ENCODE data around the gene NSFL1C. TPM values are rescaled to one million over a fixed set of nuclear protein-coding genes. Genes with fewer than 3 reads are reported as not detected.
"Not testable (repeated sequence)": the region's sequence is repeated elsewhere in the genome, so short reads cannot be mapped to it uniquely, and the experiment has no call there.

NSFL1C gene
- total and polyA plus RNA-seq, 4 experiments from 2014 or later: 57.5 to 105 (median 71.6) TPM

- Histone ChIP-seq H3K27ac (ENCODE audit: low read depth, low read length) (no peak overlapping the region), H3K4me1 (ENCODE audit: insufficient read depth, low read length) (peaks cover 8% of the 10 kb centered on the region), H3K36me3 (ENCODE audit: insufficient read depth, low read length) (no peaks in the 10 kb centered on the region), H3K9me3 (ENCODE audit: control insufficient read depth in 1 of 2, low read length in 2 of 2) (no peaks in the 10 kb centered on the region), H3K27me3 (ENCODE audit: insufficient read depth, low read length) (no peaks in the 10 kb centered on the region), H3K4me3 (ENCODE audit: low read length in 2 of 2) (no peak overlapping the region)
- ChIA-PET CTCF (ENCODE audit: partially characterized antibody) (interaction anchor here (1.2 to 2.9 kb wide), 3 partner anchors 18 to 36 kb away, joined by 3 to 8 read pairs (median 4); no protein-coding TSS in a partner anchor), POLR2A (ENCODE audit: partially characterized antibody) (no interaction called here)
- no peak overlapping the region for H3K4me3 Mint-ChIP-seq
- DNase-seq: no peak
- intact Hi-C loops (cut with micrococcal nuclease): no loop called here
- H3K27me3 Mint-ChIP-seq: no peaks in the 10 kb centered on the region
- no peak overlapping the region for H3K27ac Mint-ChIP-seq
- peaks cover 0 to 19% (median 13%) of the 10 kb centered on the region in 8 donors for H3K9me3 Mint-ChIP-seq
- peaks cover 0 to 11% of the 10 kb centered on the region in 2 donors for H3K36me3 Mint-ChIP-seq
- H3K4me1 Mint-ChIP-seq: peaks cover 11 to 28% (median 18%) of the 10 kb centered on the region in 4 donors
Observed at GRCh38 chr20:1401451-1401907, 65.2 kb downstream of the NSFL1C start.

GRCh38 chr20:1399678-1400366 is 66.8 kb downstream of the NSFL1C start:
- H3K27me3 Mint-ChIP-seq; H3K4me1 ChIP-seq (ENCODE audit: insufficient read depth, low read length); H3K27ac ChIP-seq (ENCODE audit: low read depth, low read length); POLR2A ChIA-PET (ENCODE audit: partially characterized antibody); DNase-seq; H3K4me3 ChIP-seq (ENCODE audit: low read length in 2 of 2); H3K9me3 ChIP-seq (ENCODE audit: control insufficient read depth in 1 of 2, low read length in 2 of 2); H3K36me3 ChIP-seq (ENCODE audit: insufficient read depth, low read length); H3K27ac Mint-ChIP-seq; H3K27me3 ChIP-seq (ENCODE audit: insufficient read depth, low read length); H3K4me3 Mint-ChIP-seq: not testable (repeated sequence)
- CTCF ChIA-PET (ENCODE audit: partially characterized antibody): interaction anchor here (1.4 to 2.9 kb wide), 3 partner anchors 22 to 87 kb away, joined by 3 to 8 read pairs (median 4); no protein-coding TSS in a partner anchor
- Mint-ChIP-seq H3K36me3 (peaks cover 0 to 11% of the 10 kb centered on the region in 2 donors), H3K4me1 (peaks cover 14 to 36% (median 20%) of the 10 kb centered on the region in 4 donors), H3K9me3 (peaks cover 0 to 19% (median 13%) of the 10 kb centered on the region in 8 donors)
- intact Hi-C loops (cut with micrococcal nuclease): loop anchor here (10.0 kb wide), 1 partner anchor 555 kb away; no protein-coding TSS in a partner anchor

GRCh38 chr20:1398185-1398584 is 68.5 kb downstream of the NSFL1C start:
- peaks cover 21 to 50% (median 30%) of the 10 kb centered on the region in 4 donors for H3K4me1 Mint-ChIP-seq
- H3K4me3 ChIP-seq (ENCODE audit: low read length in 2 of 2); POLR2A ChIA-PET (ENCODE audit: partially characterized antibody): not testable (repeated sequence)

GRCh38 chr20:1397710-1398109 is 68.9 kb downstream of the NSFL1C start:
- Mint-ChIP-seq H3K27me3 (no peaks in the 10 kb centered on the region), H3K4me3 (no peak overlapping the region)
- intact Hi-C loops (cut with micrococcal nuclease): loop anchor here (10.0 kb wide), 1 partner anchor 553 kb away; no protein-coding TSS in a partner anchor

More at GRCh38 chr20:1398185-1398584, 68.5 kb downstream of the NSFL1C start:
- intact Hi-C loops (cut with micrococcal nuclease): loop anchor here (10.0 kb wide), 1 partner anchor 553 kb away; no protein-coding TSS in a partner anchor
- H3K36me3 ChIP-seq (ENCODE audit: insufficient read depth, low read length); CTCF ChIA-PET (ENCODE audit: partially characterized antibody); DNase-seq; H3K9me3 ChIP-seq (ENCODE audit: control insufficient read depth in 1 of 2, low read length in 2 of 2); H3K27ac ChIP-seq (ENCODE audit: low read depth, low read length); H3K27me3 ChIP-seq (ENCODE audit: insufficient read depth, low read length); H3K27me3 Mint-ChIP-seq; H3K4me3 Mint-ChIP-seq; H3K27ac Mint-ChIP-seq: not testable (repeated sequence)
- Mint-ChIP-seq H3K36me3 (peaks cover 0 to 11% of the 10 kb centered on the region in 2 donors), H3K9me3 (peaks cover 0 to 18% (median 12%) of the 10 kb centered on the region in 8 donors)
- H3K4me1 ChIP-seq (ENCODE audit: insufficient read depth, low read length): peaks cover 16% of the 10 kb centered on the region

GRCh38 chr20:1396702-1397101 is 69.9 kb downstream of the NSFL1C start:
- Mint-ChIP-seq H3K9me3 (peaks cover 0 to 13% (median 5%) of the 10 kb centered on the region in 8 donors), H3K4me3 (no peak overlapping the region), H3K36me3 (peaks cover 4 to 7% of the 10 kb centered on the region in 2 donors), H3K27me3 (no peaks in the 10 kb centered on the region), H3K27ac (peak overlapping the region in 3 of 7 donors; percentile 30 to 77 (median 67)), H3K4me1 (peaks cover 18 to 46% (median 27%) of the 10 kb centered on the region in 4 donors)
- Histone ChIP-seq H3K27ac (ENCODE audit: low read depth, low read length) (no peak overlapping the region), H3K4me3 (ENCODE audit: low read length in 2 of 2) (no peak overlapping the region), H3K4me1 (ENCODE audit: insufficient read depth, low read length) (peaks cover 16% of the 10 kb centered on the region), H3K36me3 (ENCODE audit: insufficient read depth, low read length) (no peaks in the 10 kb centered on the region), H3K9me3 (ENCODE audit: control insufficient read depth in 1 of 2, low read length in 2 of 2) (no peaks in the 10 kb centered on the region), H3K27me3 (ENCODE audit: insufficient read depth, low read length) (no peaks in the 10 kb centered on the region)
- intact Hi-C loops (cut with micrococcal nuclease): loop anchor here (10.0 kb wide), 1 partner anchor 552 kb away; no protein-coding TSS in a partner anchor
- CTCF ChIA-PET (ENCODE audit: partially characterized antibody): no interaction called here
- no peak for DNase-seq
- POLR2A ChIA-PET (ENCODE audit: partially characterized antibody): no interaction called here

More at GRCh38 chr20:1397710-1398109, 68.9 kb downstream of the NSFL1C start:
- no peak for DNase-seq
- no peaks in the 10 kb centered on the region for H3K27me3 ChIP-seq (ENCODE audit: insufficient read depth, low read length)
- H3K27ac Mint-ChIP-seq: no peak overlapping the region
- H3K9me3 Mint-ChIP-seq: peaks cover 0 to 17% (median 10%) of the 10 kb centered on the region in 8 donors
- H3K27ac ChIP-seq (ENCODE audit: low read depth, low read length): no peak overlapping the region
- POLR2A ChIA-PET (ENCODE audit: partially characterized antibody): no interaction called here
- H3K36me3 ChIP-seq (ENCODE audit: insufficient read depth, low read length): no peaks in the 10 kb centered on the region
- H3K9me3 ChIP-seq (ENCODE audit: control insufficient read depth in 1 of 2, low read length in 2 of 2): no peaks in the 10 kb centered on the region
- peaks cover 17% of the 10 kb centered on the region for H3K4me1 ChIP-seq (ENCODE audit: insufficient read depth, low read length)
- CTCF ChIA-PET (ENCODE audit: partially characterized antibody): no interaction called here
- H3K36me3 Mint-ChIP-seq: peaks cover 0 to 11% of the 10 kb centered on the region in 2 donors
- peaks cover 23 to 51% (median 31%) of the 10 kb centered on the region in 4 donors for H3K4me1 Mint-ChIP-seq
- H3K4me3 ChIP-seq (ENCODE audit: low read length in 2 of 2): no peak overlapping the region

DNA sequence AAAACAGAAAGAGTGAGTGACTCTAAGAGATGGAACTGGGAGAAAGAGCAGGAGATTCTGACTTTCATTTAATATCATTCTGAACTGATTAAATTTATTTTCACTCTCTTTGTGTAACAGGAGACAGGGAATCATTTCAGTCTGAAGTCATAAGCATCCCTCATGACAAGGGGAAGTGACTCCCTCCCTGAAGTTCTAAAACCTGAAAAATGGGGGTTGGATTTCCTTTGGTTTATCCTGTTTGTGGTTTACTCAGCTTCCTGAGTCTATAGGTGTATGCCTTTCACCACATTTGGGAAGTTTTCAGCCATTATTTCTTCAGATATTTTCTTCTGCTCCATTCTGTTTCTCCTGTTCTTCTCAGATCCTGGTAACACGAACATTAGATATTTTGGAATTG is 70.4 kb downstream of the NSFL1C start:
- no peaks in the 10 kb centered on the region for H3K27me3 Mint-ChIP-seq
- Histone ChIP-seq H3K27ac (ENCODE audit: low read depth, low read length) (no peak overlapping the region), H3K4me1 (ENCODE audit: insufficient read depth, low read length) (peaks cover 20% of the 10 kb centered on the region), H3K9me3 (ENCODE audit: control insufficient read depth in 1 of 2, low read length in 2 of 2) (no peaks in the 10 kb centered on the region), H3K4me3 (ENCODE audit: low read length in 2 of 2) (no peak overlapping the region), H3K27me3 (ENCODE audit: insufficient read depth, low read length) (no peaks in the 10 kb centered on the region), H3K36me3 (ENCODE audit: insufficient read depth, low read length) (no peaks in the 10 kb centered on the region)
- ChIA-PET CTCF (ENCODE audit: partially characterized antibody) (interaction anchor here (1.4 kb wide), 1 partner anchor 40 kb away, joined by 5 read pairs; no protein-coding TSS in a partner anchor), POLR2A (ENCODE audit: partially characterized antibody) (no interaction called here)
- intact Hi-C loops (cut with micrococcal nuclease): loop anchor here (10.0 kb wide), 1 partner anchor 551 kb away; no protein-coding TSS in a partner anchor
- peaks cover 4 to 8% of the 10 kb centered on the region in 2 donors for H3K36me3 Mint-ChIP-seq
- H3K4me3 Mint-ChIP-seq: no peak overlapping the region
- peak overlapping the region in 2 of 7 donors; percentile 67 to 77 for H3K27ac Mint-ChIP-seq
- H3K4me1 Mint-ChIP-seq: peaks cover 22 to 48% (median 31%) of the 10 kb centered on the region in 4 donors
- peaks cover 0 to 12% (median 5%) of the 10 kb centered on the region in 8 donors for H3K9me3 Mint-ChIP-seq
- DNase-seq: no peak

GRCh38 chr20:1394686-1395085 is 72.0 kb downstream of the NSFL1C start:
- no peaks in the 10 kb centered on the region for H3K27me3 Mint-ChIP-seq
- Histone ChIP-seq H3K36me3 (ENCODE audit: insufficient read depth, low read length) (no peaks in the 10 kb centered on the region), H3K4me1 (ENCODE audit: insufficient read depth, low read length) (peaks cover 34% of the 10 kb centered on the region), H3K9me3 (ENCODE audit: control insufficient read depth in 1 of 2, low read length in 2 of 2) (no peaks in the 10 kb centered on the region), H3K27ac (ENCODE audit: low read depth, low read length) (no peak overlapping the region), H3K27me3 (ENCODE audit: insufficient read depth, low read length) (no peaks in the 10 kb centered on the region), H3K4me3 (ENCODE audit: low read length in 2 of 2) (no peak overlapping the region)
- DNase-seq: no peak
- peak overlapping the region in 1 of 8 donors; percentile 26 for H3K4me3 Mint-ChIP-seq
- H3K9me3 Mint-ChIP-seq: peaks cover 0 to 10% (median 5%) of the 10 kb centered on the region in 8 donors
- CTCF ChIA-PET (ENCODE audit: partially characterized antibody): interaction anchor here (0.7 kb wide), 1 partner anchor 41 kb away, joined by 4 read pairs; no protein-coding TSS in a partner anchor
- H3K36me3 Mint-ChIP-seq: peaks cover 4 to 11% of the 10 kb centered on the region in 2 donors
- POLR2A ChIA-PET (ENCODE audit: partially characterized antibody): no interaction called here
- peak overlapping the region in 2 of 7 donors; percentile 32 to 88 for H3K27ac Mint-ChIP-seq
- intact Hi-C loops (cut with micrococcal nuclease): loop anchor here (5.0 to 10.0 kb wide), 3 partner anchors 82 to 550 kb away; partner anchors contain the start of gene RAD21L1
- peaks cover 37 to 59% (median 47%) of the 10 kb centered on the region in 4 donors for H3K4me1 Mint-ChIP-seq
